Measurements from ENCODE around the gene KIF23. TPM values are rescaled to one million over a fixed set of nuclear protein-coding genes. Genes with fewer than 3 reads are reported as not detected.

The KIF23 gene
- total RNA-seq (10 to 100 TPM in 1 of 2 donors, 1 to 10 TPM in 1; 3.5 to 15.4 TPM), polyA plus RNA-seq (ENCODE audit: insufficient read length in 6 of 6) (10 to 100 TPM; 27.5 to 69.2 (median 36.1) TPM)
- long read RNA-seq, donor 1, partial matches to known transcripts: 19 of 27 reads
- long read RNA-seq, donor 1, other reads (novel, unspliced or antisense): 0 of 27 reads
- long read RNA-seq, donor 2, partial matches to known transcripts: 9 of 18 reads
- long read RNA-seq, donor 2, other reads (novel, unspliced or antisense): 0 of 18 reads
- long read RNA-seq, donor 3, partial matches to known transcripts: 0 of 1 reads
- long read RNA-seq, donor 3, other reads (novel, unspliced or antisense): 0 of 1 reads
- long read RNA-seq, donor 4, partial matches to known transcripts: 3 of 4 reads
- long read RNA-seq, donor 4, other reads (novel, unspliced or antisense): 1 of 4 reads
- long read RNA-seq, donor 5, partial matches to known transcripts: 0 of 3 reads
- long read RNA-seq, donor 5, other reads (novel, unspliced or antisense): 0 of 3 reads
- long read RNA-seq, donor 6, partial matches to known transcripts: 7 of 12 reads
- long read RNA-seq, donor 6, other reads (novel, unspliced or antisense): 0 of 12 reads
- long read RNA-seq, donor 7, partial matches to known transcripts: 0 of 1 reads
- long read RNA-seq, donor 7, other reads (novel, unspliced or antisense): 0 of 1 reads
- long read RNA-seq, donor 8, partial matches to known transcripts: 0 of 2 reads
- long read RNA-seq, donor 8, other reads (novel, unspliced or antisense): 0 of 2 reads
- long read RNA-seq, donor 9: 0 reads
- long read RNA-seq, donor 10: 0 reads
- long read RNA-seq, donor 11: 0 reads
- long read RNA-seq, donor 12, partial matches to known transcripts: 5 of 10 reads
- long read RNA-seq, donor 12, other reads (novel, unspliced or antisense): 0 of 10 reads

GRCh38 chr15:69413822-69414700 is at the start of gene KIF23:
KIF23 (plus strand) TSS chr15:69414349; CDS start chr15:69414466, 117 bp downstream.
- no peaks in the 10 kb centered on the region for H3K27me3 ChIP-seq
- TF ChIP-seq CTCF (IDR thresholded peaks at IDR 0.05): no peak
- peak within 1 kb of the TSS; percentile 42 to 64 for H3K27ac ChIP-seq
- DNase-seq (peak; percentile 91 to 97 (median 96)), ATAC-seq (peak; percentile 97)
- peak within 1 kb of the TSS; percentile 89 to 96 for H3K4me3 ChIP-seq
- no peaks in the 10 kb centered on the region for H3K36me3 ChIP-seq
- H3K9me3 ChIP-seq: no peaks in the 10 kb centered on the region
- intact Hi-C loops (cut with DNase I): no loop called here
- peaks cover 0 to 16% of the 10 kb centered on the region in 2 donors for H3K4me1 ChIP-seq

- intact Hi-C loops (cut with DNase I): no loop called here
These were observed 46.9 kb upstream of the KIF23 start for GRCh38 chr15:69367236-69367635.

GRCh38 chr15:69369631-69370030 is 44.5 kb upstream of the KIF23 start:
- intact Hi-C loops (cut with DNase I): no loop called here
- no peaks in the 10 kb centered on the region for H3K27me3 ChIP-seq
- ATAC-seq (no peak), DNase-seq (no peak)
- no peaks in the 10 kb centered on the region for H3K4me1 ChIP-seq
- no peaks in the 10 kb centered on the region for H3K9me3 ChIP-seq
- H3K4me3 ChIP-seq: no peak overlapping the region
- no peak for TF ChIP-seq CTCF (IDR thresholded peaks at IDR 0.05)
- no peak overlapping the region for H3K27ac ChIP-seq
- no peaks in the 10 kb centered on the region for H3K36me3 ChIP-seq

More at GRCh38 chr15:69367236-69367635, 46.9 kb upstream of the KIF23 start:
- no peak for DNase-seq
- H3K27me3 ChIP-seq: no peaks in the 10 kb centered on the region
- H3K27ac ChIP-seq: no peak overlapping the region
- H3K36me3 ChIP-seq: no peaks in the 10 kb centered on the region
- ATAC-seq: no peak
- H3K4me3 ChIP-seq: no peak overlapping the region
- no peaks in the 10 kb centered on the region for H3K4me1 ChIP-seq
- H3K9me3 ChIP-seq: no peaks in the 10 kb centered on the region
- TF ChIP-seq CTCF (IDR thresholded peaks at IDR 0.05): no peak

- Histone ChIP-seq H3K27me3 (no peaks in the 10 kb centered on the region), H3K9me3 (no peaks in the 10 kb centered on the region), H3K27ac (no peak overlapping the region), H3K36me3 (no peaks in the 10 kb centered on the region), H3K4me1 (no peaks in the 10 kb centered on the region), H3K4me3 (no peak overlapping the region)
- DNase-seq (no peak), ATAC-seq (no peak)
- intact Hi-C loops (cut with DNase I): no loop called here
- no peak for TF ChIP-seq CTCF (IDR thresholded peaks at IDR 0.05)
These were observed 40.7 kb upstream of the KIF23 start for GRCh38 chr15:69373406-69373805.
